Activated T-cell treated with anti-CD3 and anti-CD28 coated beads, Interleukin-2, amount 50 U/mL, for 24 hours (primary cell): ENCODE data around the gene HOXB6.
A peak's percentile ranks its signal among the peaks of the same experiment; 100 is the strongest.

Experiments
- DNase-seq: peaks from one replicate; pipeline ENCODE4 v3.0.0-alpha.2; 2020
- H3K27ac Mint-ChIP-seq: 2 replicates; pipeline ENCODE4 v1.8.0; 2020; ENCODE audit warnings: mild to moderate bottlenecking, mixed read lengths
- H3K27me3 Mint-ChIP-seq: 2 replicates; pipeline ENCODE4 v1.8.0; 2020; ENCODE audit warnings: mixed read lengths
- H3K36me3 Mint-ChIP-seq: 2 replicates; pipeline ENCODE4 v1.8.0; 2020; ENCODE audit warnings: low read depth, mixed read lengths
- H3K4me1 Mint-ChIP-seq: 2 replicates; pipeline ENCODE4 v1.8.0; 2020; ENCODE audit warnings: low read depth, mixed read lengths
- H3K4me3 Mint-ChIP-seq: 2 replicates; pipeline ENCODE4 v1.8.0; 2020; ENCODE audit warnings: mild to moderate bottlenecking, moderate library complexity, mixed read lengths
- H3K9me3 Mint-ChIP-seq: 2 replicates; pipeline ENCODE4 v1.8.0; 2020; ENCODE audit warnings: mixed read lengths

HOXB6 gene

GRCh38 chr17:48551596-48552465 is 53.0 kb downstream of the HOXB6 start:
- no peaks in the 10 kb centered on the region for H3K36me3 Mint-ChIP-seq
- no peak overlapping the region for H3K27ac Mint-ChIP-seq
- DNase-seq = no peak
- peaks cover 25% of the 10 kb centered on the region for H3K4me1 Mint-ChIP-seq
- H3K9me3 Mint-ChIP-seq = no peaks in the 10 kb centered on the region
- no peak overlapping the region for H3K4me3 Mint-ChIP-seq
- H3K27me3 Mint-ChIP-seq = peaks cover 24% of the 10 kb centered on the region

- H3K4me3 Mint-ChIP-seq = no peak overlapping the region
- H3K27ac Mint-ChIP-seq = no peak overlapping the region
- no peaks in the 10 kb centered on the region for H3K36me3 Mint-ChIP-seq
- DNase-seq = no peak
- peaks cover 17% of the 10 kb centered on the region for H3K27me3 Mint-ChIP-seq
- peaks cover 30% of the 10 kb centered on the region for H3K4me1 Mint-ChIP-seq
- no peaks in the 10 kb centered on the region for H3K9me3 Mint-ChIP-seq
Observed at GRCh38 chr17:48551214-48551555, 53.6 kb downstream of the HOXB6 start.

- DNase-seq = no peak
Observed at GRCh38 chr17:48550502-48551213, 54.1 kb downstream of the HOXB6 start.

GRCh38 chr17:48549914-48550501 is 54.8 kb downstream of the HOXB6 start:
- Mint-ChIP-seq H3K9me3 (no peaks in the 10 kb centered on the region), H3K36me3 (no peaks in the 10 kb centered on the region), H3K27me3 (peaks cover 15% of the 10 kb centered on the region), H3K4me3 (no peak overlapping the region), H3K27ac (no peak overlapping the region), H3K4me1 (peaks cover 32% of the 10 kb centered on the region)
- DNase-seq = no peak

More at GRCh38 chr17:48550502-48551213, 54.1 kb downstream of the HOXB6 start:
- Mint-ChIP-seq H3K9me3 (no peaks in the 10 kb centered on the region), H3K4me1 (peaks cover 29% of the 10 kb centered on the region), H3K27ac (no peak overlapping the region), H3K4me3 (no peak overlapping the region), H3K36me3 (no peaks in the 10 kb centered on the region), H3K27me3 (peaks cover 12% of the 10 kb centered on the region)

- DNase-seq = no peak
- peaks cover 32% of the 10 kb centered on the region for H3K4me1 Mint-ChIP-seq
- H3K27ac Mint-ChIP-seq = no peak overlapping the region
- H3K4me3 Mint-ChIP-seq = no peak overlapping the region
- H3K36me3 Mint-ChIP-seq = no peaks in the 10 kb centered on the region
- H3K9me3 Mint-ChIP-seq = no peaks in the 10 kb centered on the region
- peaks cover 14% of the 10 kb centered on the region for H3K27me3 Mint-ChIP-seq
Observed at GRCh38 chr17:48549281-48549630, 55.5 kb downstream of the HOXB6 start.

- Mint-ChIP-seq H3K9me3 (no peaks in the 10 kb centered on the region), H3K27me3 (peaks cover 16% of the 10 kb centered on the region), H3K4me3 (peak overlapping the region; percentile 56), H3K27ac (peak overlapping the region; percentile 44), H3K36me3 (no peaks in the 10 kb centered on the region), H3K4me1 (peaks cover 35% of the 10 kb centered on the region)
- DNase-seq = no peak
Observed at GRCh38 chr17:48548523-48549280, 56.1 kb downstream of the HOXB6 start.

- peaks cover 17% of the 10 kb centered on the region for H3K27me3 Mint-ChIP-seq
- H3K36me3 Mint-ChIP-seq = peaks cover 3% of the 10 kb centered on the region
- DNase-seq = no peak
- peaks cover 38% of the 10 kb centered on the region for H3K4me1 Mint-ChIP-seq
- no peaks in the 10 kb centered on the region for H3K9me3 Mint-ChIP-seq
- H3K4me3 Mint-ChIP-seq = peak overlapping the region; percentile 56
- peak overlapping the region; percentile 82 for H3K27ac Mint-ChIP-seq
Observed at GRCh38 chr17:48547808-48548522, 56.8 kb downstream of the HOXB6 start.

- Mint-ChIP-seq H3K27me3 (peaks cover 23% of the 10 kb centered on the region), H3K4me1 (peaks cover 44% of the 10 kb centered on the region)
- DNase-seq = no peak
Observed at GRCh38 chr17:48546924-48547807, 57.6 kb downstream of the HOXB6 start.

GRCh38 chr17:48546137-48546923 is 58.5 kb downstream of the HOXB6 start:
- Mint-ChIP-seq H3K4me1 (peaks cover 51% of the 10 kb centered on the region), H3K27me3 (peaks cover 28% of the 10 kb centered on the region), H3K36me3 (peaks cover 13% of the 10 kb centered on the region), H3K4me3 (peak overlapping the region; percentile 56), H3K9me3 (no peaks in the 10 kb centered on the region), H3K27ac (peak overlapping the region; percentile 67)
- no peak for DNase-seq

More at GRCh38 chr17:48546924-48547807, 57.6 kb downstream of the HOXB6 start:
- Mint-ChIP-seq H3K36me3 (peaks cover 9% of the 10 kb centered on the region), H3K9me3 (no peaks in the 10 kb centered on the region), H3K4me3 (peak overlapping the region; percentile 56), H3K27ac (peak overlapping the region; percentile 82)
